Trophoblast cell (in vitro differentiated cells and primary cell): Measurements from ENCODE around the gene TMEM50B.

Experiments
- DNase-seq, 2 donors: peaks; one replicate each; pipeline ENCODE4 v3.0.0-alpha.2; 2016
- H2AFZ ChIP-seq: 2 replicates; pipeline ENCODE4 v1.6.1; 2013; ENCODE audit warnings: low read length, moderate library complexity, mild to moderate bottlenecking; ENCODE audit not compliant: insufficient read depth, poor library complexity
- H2AK5ac ChIP-seq: 2 replicates; pipeline ENCODE4 v1.6.1; 2013; ENCODE audit warnings: mild to moderate bottlenecking, low read length
- H2BK120ac ChIP-seq: 2 replicates; pipeline ENCODE4 v1.6.1; 2013; ENCODE audit warnings: low read length, mild to moderate bottlenecking, moderate library complexity; ENCODE audit not compliant: insufficient read depth, poor library complexity
- H2BK12ac ChIP-seq: 2 replicates; pipeline ENCODE4 v1.6.1; 2013; ENCODE audit warnings: mild to moderate bottlenecking, low read length, moderate library complexity
- H2BK5ac ChIP-seq: 2 replicates; pipeline ENCODE4 v1.6.1; 2013; ENCODE audit warnings: low read length, low read depth, moderate library complexity, mild to moderate bottlenecking; ENCODE audit not compliant: poor library complexity
- H3K14ac ChIP-seq: 2 replicates; pipeline ENCODE4 v1.6.1; 2013; ENCODE audit warnings: mild to moderate bottlenecking, low read length
- H3K18ac ChIP-seq: 2 replicates; pipeline ENCODE4 v1.6.1; 2013; ENCODE audit warnings: mild to moderate bottlenecking, low read length
- H3K23ac ChIP-seq: 2 replicates; pipeline ENCODE4 v1.6.1; 2013; ENCODE audit warnings: low read length
- H3K27ac ChIP-seq: 2 replicates; pipeline ENCODE4 v1.5.1; 2013; ENCODE audit warnings: low read depth, mild to moderate bottlenecking, inconsistent platforms, low read length, moderate library complexity
- H3K27me3 ChIP-seq: 2 replicates; pipeline ENCODE4 v1.6.1; 2013; ENCODE audit warnings: inconsistent platforms, mild to moderate bottlenecking, low read length, moderate library complexity; ENCODE audit not compliant: insufficient read depth
- H3K36me3 ChIP-seq, 2 experiments: 1 replicate in 1 of 2; 2 replicates in 1 of 2; pipeline ENCODE4 v1.6.1; 2013; ENCODE audit warnings: low read length in 2 of 2, mild to moderate bottlenecking in 2 of 2, moderate library complexity in 1 of 2; ENCODE audit not compliant: insufficient read depth in 2 of 2, control insufficient read depth in 1 of 2
- H3K4ac ChIP-seq: 2 replicates; pipeline ENCODE4 v1.6.1; 2013; ENCODE audit warnings: low read depth, mild to moderate bottlenecking, low read length, moderate library complexity
- H3K4me1 ChIP-seq, 2 experiments: 1 replicate in 1 of 2; 2 replicates in 1 of 2; pipeline ENCODE4 v1.6.1; 2013; ENCODE audit warnings: low read length in 2 of 2, mild to moderate bottlenecking in 2 of 2, moderate library complexity in 1 of 2; ENCODE audit not compliant: insufficient read depth in 2 of 2, control insufficient read depth in 1 of 2
- H3K4me2 ChIP-seq: 2 replicates; pipeline ENCODE4 v1.6.1; 2013; ENCODE audit warnings: inconsistent platforms, mild to moderate bottlenecking, low read length, moderate library complexity
- H3K4me3 ChIP-seq: 2 replicates; pipeline ENCODE4 v1.5.1; 2013; ENCODE audit warnings: mild to moderate bottlenecking, low read depth, low read length, inconsistent platforms
- H3K79me1 ChIP-seq: one replicate; pipeline ENCODE4 v1.6.1; 2013; ENCODE audit warnings: low read length
- H3K79me2 ChIP-seq: 2 replicates; pipeline ENCODE4 v1.6.1; 2013; ENCODE audit warnings: low read length, mild to moderate bottlenecking; ENCODE audit not compliant: control insufficient read depth, insufficient read depth, poor library complexity
- H3K9ac ChIP-seq: 2 replicates; pipeline ENCODE4 v1.6.1; 2013; ENCODE audit warnings: mild to moderate bottlenecking, low read length
- H3K9me3 ChIP-seq: 2 replicates; pipeline ENCODE4 v1.6.1; 2013; ENCODE audit warnings: low read depth, mild to moderate bottlenecking, control low read depth, inconsistent platforms, low read length; ENCODE audit not compliant: insufficient read depth
- H4K12ac ChIP-seq: 2 replicates; pipeline ENCODE4 v1.6.1; 2013; ENCODE audit warnings: low read depth, mild to moderate bottlenecking, low read length, moderate library complexity
- H4K8ac ChIP-seq: 2 replicates; pipeline ENCODE4 v1.6.1; 2013; ENCODE audit warnings: low read depth, mild to moderate bottlenecking, low read length, moderate library complexity
- H4K91ac ChIP-seq: one replicate; pipeline ENCODE4 v1.6.1; 2013; ENCODE audit warnings: low read depth, mild to moderate bottlenecking, low read length, moderate library complexity
- WGBS: extraction: QIAGEN DNeasy Blood & Tissue Kit; methylation state at CpG from one replicate; pipeline ENCODE4 v1.1.7; 2013; ENCODE audit warnings: missing lambda C conversion rate; ENCODE audit not compliant: insufficient read length, insufficient coverage; ENCODE audit errors: extremely low coverage; 5-methylcytosine and 5-hydroxymethylcytosine counted together

Gene TMEM50B

GRCh38 chr21:33432496-33432895 is 47.3 kb downstream of the TMEM50B start:
- H3K9me3 ChIP-seq = no peaks in the 10 kb centered on the region
- no peaks in the 10 kb centered on the region for H3K79me2 ChIP-seq
- no peak overlapping the region for H2BK120ac ChIP-seq
- no peak overlapping the region for H2BK5ac ChIP-seq
- H3K4ac ChIP-seq = no peak overlapping the region
- no peak overlapping the region for H3K4me3 ChIP-seq
- H3K27me3 ChIP-seq = no peaks in the 10 kb centered on the region
- no peak overlapping the region for H3K18ac ChIP-seq
- H4K91ac ChIP-seq = no peak overlapping the region
- H3K4me2 ChIP-seq = no peak overlapping the region
- no peak overlapping the region for H2AFZ ChIP-seq
- H3K9ac ChIP-seq = no peak overlapping the region
- H3K14ac ChIP-seq = no peak overlapping the region
- no peaks in the 10 kb centered on the region for H3K79me1 ChIP-seq
- H2BK12ac ChIP-seq = no peak overlapping the region
- peaks cover 42 to 58% of the 10 kb centered on the region in 2 experiments for H3K36me3 ChIP-seq
- H4K12ac ChIP-seq = no peak overlapping the region
- H3K23ac ChIP-seq = no peak overlapping the region
- peaks cover 0 to 2% of the 10 kb centered on the region in 2 experiments for H3K4me1 ChIP-seq
- no peak for DNase-seq
- WGBS = no CpG with 5 or more reads among the region's 6 CpGs
- H4K8ac ChIP-seq = no peak overlapping the region
- H3K27ac ChIP-seq = no peak overlapping the region
- H2AK5ac ChIP-seq = no peak overlapping the region

GRCh38 chr21:33430858-33431257 is 48.9 kb downstream of the TMEM50B start:
- no peak overlapping the region for H4K8ac ChIP-seq
- WGBS = no CpG with 5 or more reads among the region's 3 CpGs
- no peak for DNase-seq
- no peak overlapping the region for H2BK12ac ChIP-seq
- no peak overlapping the region for H2BK5ac ChIP-seq
- no peaks in the 10 kb centered on the region for H3K27me3 ChIP-seq
- H3K4me3 ChIP-seq = no peak overlapping the region
- H2AK5ac ChIP-seq = no peak overlapping the region
- no peaks in the 10 kb centered on the region for H3K79me2 ChIP-seq
- H2AFZ ChIP-seq = no peak overlapping the region
- no peaks in the 10 kb centered on the region for H3K9me3 ChIP-seq
- no peak overlapping the region for H3K14ac ChIP-seq
- H4K91ac ChIP-seq = no peak overlapping the region
- H3K79me1 ChIP-seq = no peaks in the 10 kb centered on the region
- H3K4me2 ChIP-seq = no peak overlapping the region
- no peak overlapping the region for H3K4ac ChIP-seq
- peaks cover 0 to 2% of the 10 kb centered on the region in 2 experiments for H3K4me1 ChIP-seq
- H3K23ac ChIP-seq = no peak overlapping the region
- H3K18ac ChIP-seq = no peak overlapping the region
- H3K9ac ChIP-seq = no peak overlapping the region
- H4K12ac ChIP-seq = no peak overlapping the region
- no peak overlapping the region for H3K27ac ChIP-seq
- H2BK120ac ChIP-seq = no peak overlapping the region
- peaks cover 41 to 60% of the 10 kb centered on the region in 2 experiments for H3K36me3 ChIP-seq

- H2BK12ac ChIP-seq = no peak overlapping the region
- no peak overlapping the region for H3K4ac ChIP-seq
- H3K4me3 ChIP-seq = no peak overlapping the region
- peak overlapping the region; percentile 17 for H4K8ac ChIP-seq
- no peak overlapping the region for H2AK5ac ChIP-seq
- H3K4me1 ChIP-seq = no peaks in the 10 kb centered on the region
- no peak overlapping the region for H3K4me2 ChIP-seq
- H2BK5ac ChIP-seq = no peak overlapping the region
- no peak overlapping the region for H2BK120ac ChIP-seq
- H3K18ac ChIP-seq = no peak overlapping the region
- H3K79me2 ChIP-seq = no peaks in the 10 kb centered on the region
- H4K91ac ChIP-seq = no peak overlapping the region
- H3K27me3 ChIP-seq = no peaks in the 10 kb centered on the region
- H3K23ac ChIP-seq = no peak overlapping the region
- no CpG with 5 or more reads among the region's 8 CpGs for WGBS
- H3K9ac ChIP-seq = no peak overlapping the region
- peak overlapping the region; percentile 20 for H4K12ac ChIP-seq
- no peak for DNase-seq
- H3K9me3 ChIP-seq = no peaks in the 10 kb centered on the region
- H3K36me3 ChIP-seq = peaks cover 49 to 70% of the 10 kb centered on the region in 2 experiments
- H3K27ac ChIP-seq = no peak overlapping the region
- H3K14ac ChIP-seq = no peak overlapping the region
- no peaks in the 10 kb centered on the region for H3K79me1 ChIP-seq
- H2AFZ ChIP-seq = no peak overlapping the region
Measured at GRCh38 chr21:33428669-33429068, 51.1 kb downstream of the TMEM50B start.

GRCh38 chr21:33427051-33427450 is 52.7 kb downstream of the TMEM50B start:
- no peak overlapping the region for H2BK120ac ChIP-seq
- no peak overlapping the region for H3K4ac ChIP-seq
- no peak overlapping the region for H3K27ac ChIP-seq
- H3K23ac ChIP-seq = no peak overlapping the region
- no peak overlapping the region for H2AFZ ChIP-seq
- H3K9me3 ChIP-seq = no peaks in the 10 kb centered on the region
- no peaks in the 10 kb centered on the region for H3K4me1 ChIP-seq
- H4K12ac ChIP-seq = no peak overlapping the region
- no peak overlapping the region for H3K4me2 ChIP-seq
- no peak for DNase-seq
- no CpG with 5 or more reads among the region's 7 CpGs for WGBS
- H3K27me3 ChIP-seq = no peaks in the 10 kb centered on the region
- H3K9ac ChIP-seq = peak overlapping the region; percentile 62
- no peak overlapping the region for H3K18ac ChIP-seq
- H2AK5ac ChIP-seq = no peak overlapping the region
- H3K14ac ChIP-seq = no peak overlapping the region
- no peaks in the 10 kb centered on the region for H3K79me1 ChIP-seq
- no peak overlapping the region for H2BK12ac ChIP-seq
- H3K36me3 ChIP-seq = peaks cover 44 to 57% of the 10 kb centered on the region in 2 experiments
- no peak overlapping the region for H3K4me3 ChIP-seq
- H4K91ac ChIP-seq = no peak overlapping the region
- no peaks in the 10 kb centered on the region for H3K79me2 ChIP-seq
- no peak overlapping the region for H2BK5ac ChIP-seq
- H4K8ac ChIP-seq = no peak overlapping the region
